ENCODE measurements around the gene FGF11. TPM values are rescaled to one million over a fixed set of nuclear protein-coding genes. Genes with fewer than 3 reads are reported as not detected.

FGF11 gene
- total RNA-seq, 2 donors from 2014 or later: 4.4 to 16.9 TPM

- no peaks in the 10 kb centered on the region for H3K4me1 Mint-ChIP-seq
- ATAC-seq (replicated peaks): no peak
- H3K4me3 Mint-ChIP-seq: no peak overlapping the region
- H3K9me3 Mint-ChIP-seq: no peaks in the 10 kb centered on the region
- no peaks in the 10 kb centered on the region for H3K27me3 Mint-ChIP-seq
- no peak overlapping the region for H3K27ac Mint-ChIP-seq
- H3K36me3 Mint-ChIP-seq (ENCODE audit: low read depth): peaks cover 18% of the 10 kb centered on the region
These were observed 7.0 kb upstream of the FGF11 start for GRCh38 chr17:7432296-7432695.

- H3K9me3 Mint-ChIP-seq: no peaks in the 10 kb centered on the region
- H3K4me1 Mint-ChIP-seq: peaks cover 18% of the 10 kb centered on the region
- H3K27me3 Mint-ChIP-seq: peaks cover 13% of the 10 kb centered on the region
- peak overlapping the region; percentile 94 for H3K27ac Mint-ChIP-seq
- H3K36me3 Mint-ChIP-seq (ENCODE audit: low read depth): peaks cover 47% of the 10 kb centered on the region
- ATAC-seq (replicated peaks): peak; percentile 28
- peak overlapping the region; percentile 95 for H3K4me3 Mint-ChIP-seq
These were observed 3.4 kb upstream of the FGF11 start for GRCh38 chr17:7435676-7436555.

GRCh38 chr17:7436556-7437368 lies 2.5 kb upstream of the FGF11 start:
- no peaks in the 10 kb centered on the region for H3K9me3 Mint-ChIP-seq
- H3K27ac Mint-ChIP-seq: peak overlapping the region; percentile 85
- H3K36me3 Mint-ChIP-seq (ENCODE audit: low read depth): peaks cover 47% of the 10 kb centered on the region
- ATAC-seq (replicated peaks): peak; percentile 69
- H3K27me3 Mint-ChIP-seq: peaks cover 13% of the 10 kb centered on the region
- peaks cover 18% of the 10 kb centered on the region for H3K4me1 Mint-ChIP-seq
- peak overlapping the region; percentile 95 for H3K4me3 Mint-ChIP-seq

GRCh38 chr17:7437369-7437863 lies 1.9 kb upstream of the FGF11 start:
- Mint-ChIP-seq H3K27ac (peak overlapping the region; percentile 78), H3K36me3 (ENCODE audit: low read depth) (peaks cover 47% of the 10 kb centered on the region)
- ATAC-seq (replicated peaks): no peak

GRCh38 chr17:7437950-7438614 lies 1.2 kb upstream of the FGF11 start:
- H3K4me1 Mint-ChIP-seq: peaks cover 18% of the 10 kb centered on the region
- peaks cover 47% of the 10 kb centered on the region for H3K36me3 Mint-ChIP-seq (ENCODE audit: low read depth)
- H3K4me3 Mint-ChIP-seq: peak overlapping the region; percentile 95
- H3K9me3 Mint-ChIP-seq: no peaks in the 10 kb centered on the region
- H3K27ac Mint-ChIP-seq: peak overlapping the region; percentile 78
- H3K27me3 Mint-ChIP-seq: peaks cover 22% of the 10 kb centered on the region
- no peak for ATAC-seq (replicated peaks)

More at GRCh38 chr17:7437369-7437863, 1.9 kb upstream of the FGF11 start:
- H3K4me3 Mint-ChIP-seq: peak overlapping the region; percentile 95
- peaks cover 18% of the 10 kb centered on the region for H3K4me1 Mint-ChIP-seq
- peaks cover 19% of the 10 kb centered on the region for H3K27me3 Mint-ChIP-seq
- H3K9me3 Mint-ChIP-seq: no peaks in the 10 kb centered on the region

- Mint-ChIP-seq H3K4me1 (peaks cover 18% of the 10 kb centered on the region), H3K36me3 (ENCODE audit: low read depth) (peaks cover 47% of the 10 kb centered on the region), H3K27me3 (peaks cover 30% of the 10 kb centered on the region), H3K4me3 (peak overlapping the region; percentile 95), H3K27ac (peak overlapping the region; percentile 78), H3K9me3 (no peaks in the 10 kb centered on the region)
- ATAC-seq (replicated peaks): no peak
These were observed 454 bp upstream of the FGF11 start for GRCh38 chr17:7438656-7439460.

- peaks cover 18% of the 10 kb centered on the region for H3K4me1 Mint-ChIP-seq
- no peak for ATAC-seq (replicated peaks)
- H3K27ac Mint-ChIP-seq: peak overlapping the region; percentile 84
- H3K9me3 Mint-ChIP-seq: no peaks in the 10 kb centered on the region
- H3K4me3 Mint-ChIP-seq: peak overlapping the region; percentile 95
- H3K27me3 Mint-ChIP-seq: peaks cover 39% of the 10 kb centered on the region
- H3K36me3 Mint-ChIP-seq (ENCODE audit: low read depth): peaks cover 45% of the 10 kb centered on the region
These were observed 961 bp downstream of the FGF11 start for GRCh38 chr17:7440113-7440833.

GRCh38 chr17:7440834-7441195 lies 1.5 kb downstream of the FGF11 start:
- H3K4me1 Mint-ChIP-seq: peaks cover 23% of the 10 kb centered on the region
- H3K27me3 Mint-ChIP-seq: peaks cover 44% of the 10 kb centered on the region
- H3K27ac Mint-ChIP-seq: peak overlapping the region; percentile 84
- peak; percentile 19 for ATAC-seq (replicated peaks)
- peak overlapping the region; percentile 95 for H3K4me3 Mint-ChIP-seq
- peaks cover 47% of the 10 kb centered on the region for H3K36me3 Mint-ChIP-seq (ENCODE audit: low read depth)
- H3K9me3 Mint-ChIP-seq: no peaks in the 10 kb centered on the region

GRCh38 chr17:7441266-7441665 lies 2.0 kb downstream of the FGF11 start:
- Mint-ChIP-seq H3K27me3 (peaks cover 48% of the 10 kb centered on the region), H3K36me3 (ENCODE audit: low read depth) (peaks cover 45% of the 10 kb centered on the region), H3K4me3 (peak overlapping the region; percentile 95), H3K4me1 (peaks cover 24% of the 10 kb centered on the region), H3K9me3 (no peaks in the 10 kb centered on the region), H3K27ac (no peak overlapping the region)
- no peak for ATAC-seq (replicated peaks)

GRCh38 chr17:7442142-7442541 lies 2.8 kb downstream of the FGF11 start:
- ATAC-seq (replicated peaks): no peak
- Mint-ChIP-seq H3K4me1 (peaks cover 24% of the 10 kb centered on the region), H3K27me3 (peaks cover 51% of the 10 kb centered on the region), H3K9me3 (no peaks in the 10 kb centered on the region), H3K36me3 (ENCODE audit: low read depth) (peaks cover 37% of the 10 kb centered on the region), H3K4me3 (no peak overlapping the region), H3K27ac (no peak overlapping the region)

GRCh38 chr17:7443499-7444485 lies 4.5 kb downstream of the FGF11 start:
- peaks cover 55% of the 10 kb centered on the region for H3K27me3 Mint-ChIP-seq
- H3K36me3 Mint-ChIP-seq (ENCODE audit: low read depth): peaks cover 22% of the 10 kb centered on the region
- ATAC-seq (replicated peaks): no peak
- peak overlapping the region; percentile 47 for H3K27ac Mint-ChIP-seq
- H3K9me3 Mint-ChIP-seq: no peaks in the 10 kb centered on the region
- H3K4me1 Mint-ChIP-seq: peaks cover 13% of the 10 kb centered on the region
- H3K4me3 Mint-ChIP-seq: peak overlapping the region; percentile 69
